Activated effector memory CD4-positive, alpha-beta T cell treated with anti-CD3 and anti-CD28 coated beads, Interleukin-2, amount 50 U/mL, for 16 hours (primary cell): ENCODE measurements around the gene HSPB9.

ENCODE experiments used
- DNase-seq: peaks from one replicate; pipeline ENCODE4 v3.0.0-alpha.2; 2020

The HSPB9 gene

DNA sequence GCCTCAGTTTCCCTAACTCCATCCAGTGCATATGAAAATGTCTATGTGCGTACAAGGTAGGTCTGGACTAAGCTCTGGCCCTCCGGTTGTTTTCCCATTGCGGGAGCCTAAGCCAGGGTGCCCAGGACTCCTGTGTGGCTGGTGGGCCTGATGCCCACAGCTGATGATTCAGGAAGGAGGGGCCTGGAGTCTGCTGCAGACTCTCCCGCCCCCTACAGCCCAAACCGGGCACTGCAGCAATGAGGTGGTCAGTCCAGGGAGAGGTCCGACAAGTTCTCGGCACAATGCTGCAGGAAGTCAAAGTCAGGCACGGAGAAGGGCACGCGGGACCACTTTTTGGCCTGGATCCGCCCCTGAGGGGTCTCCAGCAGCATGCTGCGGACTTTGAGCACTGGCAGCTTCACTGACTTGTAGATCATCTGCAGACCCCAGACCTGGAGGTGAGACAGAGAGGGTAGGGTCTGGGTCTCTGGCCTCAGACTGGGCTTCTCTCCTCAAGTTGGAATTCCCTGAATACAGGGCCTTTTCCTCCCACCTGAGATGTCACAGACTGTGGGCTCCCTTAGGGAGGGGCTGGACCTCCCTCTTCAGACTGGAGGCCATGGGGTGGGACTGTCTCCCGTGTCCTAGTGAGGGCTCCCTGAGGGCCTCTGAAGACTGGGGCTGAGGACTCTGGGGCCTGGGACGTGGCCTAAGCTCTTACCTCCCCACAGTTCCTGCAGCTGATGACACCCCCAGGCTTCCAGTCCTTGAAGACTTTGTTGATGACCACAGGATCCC is 20.9 kb upstream of the HSPB9 start:
- DNase-seq = peak; percentile 87

DNA sequence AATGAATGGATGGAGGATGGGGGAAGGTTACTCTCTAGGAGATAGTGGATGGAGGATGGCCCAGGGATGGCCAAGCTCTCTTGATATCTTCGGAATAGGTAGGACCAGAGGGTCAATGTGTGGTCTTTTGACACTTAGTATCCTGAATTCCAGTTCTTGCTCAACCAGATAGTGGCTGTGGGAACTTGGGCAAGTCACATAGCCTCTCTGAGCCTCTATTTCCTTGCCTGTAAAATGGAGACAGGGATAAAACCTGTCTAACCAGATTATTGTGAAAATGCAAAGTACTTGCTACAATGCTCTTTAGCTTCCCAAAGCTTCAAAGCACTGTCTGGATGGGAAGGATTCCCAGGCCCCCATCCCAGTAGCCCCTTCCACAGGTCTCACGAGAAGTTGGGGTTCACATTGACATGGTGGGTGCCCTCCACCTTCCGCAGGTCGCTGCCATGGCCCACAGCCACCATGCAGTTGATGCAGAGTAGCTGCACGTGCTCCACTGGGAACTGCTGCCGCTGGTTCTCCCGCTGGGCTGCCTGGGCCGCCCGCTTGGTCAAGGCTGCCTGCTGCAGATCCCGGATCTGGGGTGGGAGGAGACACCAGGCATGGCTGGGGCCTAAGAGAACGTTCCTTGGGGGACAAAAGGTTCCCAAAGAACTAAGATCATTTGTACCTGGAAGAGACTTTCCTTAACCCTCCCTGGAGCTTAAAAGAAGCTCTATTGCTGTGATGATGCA is 19.2 kb upstream of the HSPB9 start:
- DNase-seq = no peak

- DNase-seq = no peak
Measured at GRCh38 chr17:42104264-42104663, 18.3 kb upstream of the HSPB9 start.

- DNase-seq = no peak
Measured at GRCh38 chr17:42106009-42106408, 16.6 kb upstream of the HSPB9 start.

GRCh38 chr17:42107124-42107523 is 15.5 kb upstream of the HSPB9 start:
- DNase-seq = no peak

DNA sequence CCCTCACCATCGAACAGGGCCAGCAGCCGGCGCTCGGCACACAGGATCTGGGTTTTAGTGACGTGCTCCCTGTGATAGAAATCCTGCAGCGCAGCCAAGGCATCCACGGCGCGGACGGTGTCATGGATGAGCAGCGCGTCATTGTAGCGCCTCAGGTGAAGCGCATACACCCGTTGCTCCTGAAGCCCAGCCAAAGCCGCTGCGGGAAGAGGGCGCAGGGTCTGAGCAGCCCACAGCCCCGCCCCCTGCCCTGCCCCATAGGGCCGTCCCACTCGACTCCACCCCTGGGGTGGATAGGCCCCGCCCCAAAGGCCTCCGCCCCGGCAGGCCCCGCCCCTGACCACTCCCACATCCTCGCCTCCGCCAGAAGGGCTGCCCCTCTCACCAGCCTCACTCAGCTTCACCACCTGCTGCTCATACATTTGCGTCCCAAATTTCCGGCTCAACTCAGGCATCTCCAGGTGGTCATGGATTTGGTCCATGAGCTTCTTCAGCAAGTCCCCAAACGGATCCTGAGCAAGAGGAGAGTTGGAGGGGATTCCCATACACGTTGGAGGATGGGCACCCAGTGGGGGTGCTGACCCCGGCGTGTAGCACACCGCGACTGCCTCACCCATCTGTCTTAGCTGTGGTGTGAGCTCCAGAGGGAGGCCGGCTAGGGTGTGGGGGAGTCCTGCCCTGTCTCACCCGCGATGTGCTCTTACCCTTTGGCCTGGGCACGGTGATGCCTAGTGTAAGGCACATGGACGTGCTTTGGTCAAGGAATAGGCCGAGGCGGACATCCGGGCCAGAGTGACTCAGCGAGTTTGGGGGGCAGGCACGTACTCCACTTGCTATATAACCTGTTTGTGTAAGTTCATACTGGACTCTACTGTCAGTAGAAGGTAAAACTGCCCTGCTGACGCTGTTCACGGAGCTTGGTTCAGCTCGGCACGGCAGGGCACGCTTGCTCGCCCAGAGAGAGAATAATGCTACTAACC is 14.7 kb upstream of the HSPB9 start:
- DNase-seq = peak; percentile 94

DNA sequence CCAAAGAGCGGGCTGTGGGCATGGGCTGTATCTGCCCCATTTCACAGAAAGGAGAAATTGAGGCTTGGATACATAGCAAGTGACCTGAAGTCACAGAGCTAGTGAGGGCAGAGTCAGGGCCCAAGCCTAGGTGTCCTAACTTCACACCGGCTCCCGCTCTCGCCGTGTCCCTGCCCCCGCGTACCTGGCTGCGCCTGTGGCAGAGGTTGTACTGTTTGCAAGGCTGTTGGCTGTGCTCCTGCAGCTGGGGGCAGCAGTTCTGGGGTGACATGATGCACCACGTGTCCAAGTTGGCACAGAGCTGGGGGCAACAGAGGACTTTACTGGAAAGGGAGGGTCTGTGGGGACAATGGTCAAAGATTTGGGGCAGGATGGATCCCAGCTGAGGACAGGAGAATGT is 13.5 kb upstream of the HSPB9 start:
- no peak for DNase-seq

- DNase-seq = no peak
Measured at GRCh38 chr17:42110301-42111264, 12.0 kb upstream of the HSPB9 start.

DNA sequence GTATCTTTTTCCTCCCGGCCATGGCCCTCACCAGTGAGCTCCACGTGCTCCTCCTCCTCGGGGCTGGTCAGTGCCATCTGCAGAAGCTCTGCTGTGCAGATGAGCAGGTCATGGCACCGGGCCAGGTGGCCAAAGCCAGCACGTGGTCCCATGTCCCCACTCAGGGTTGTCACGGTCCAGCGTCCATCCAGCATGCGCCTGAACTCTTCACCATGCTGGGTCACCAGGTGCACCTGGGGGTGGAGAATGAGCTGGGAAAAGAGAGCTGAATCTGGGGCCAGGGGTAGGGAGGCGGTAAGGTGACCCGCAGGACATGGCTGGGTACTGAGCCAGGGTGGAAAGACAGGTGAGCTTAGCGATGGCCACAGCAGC is 11.4 kb upstream of the HSPB9 start:
- no peak for DNase-seq

DNA sequence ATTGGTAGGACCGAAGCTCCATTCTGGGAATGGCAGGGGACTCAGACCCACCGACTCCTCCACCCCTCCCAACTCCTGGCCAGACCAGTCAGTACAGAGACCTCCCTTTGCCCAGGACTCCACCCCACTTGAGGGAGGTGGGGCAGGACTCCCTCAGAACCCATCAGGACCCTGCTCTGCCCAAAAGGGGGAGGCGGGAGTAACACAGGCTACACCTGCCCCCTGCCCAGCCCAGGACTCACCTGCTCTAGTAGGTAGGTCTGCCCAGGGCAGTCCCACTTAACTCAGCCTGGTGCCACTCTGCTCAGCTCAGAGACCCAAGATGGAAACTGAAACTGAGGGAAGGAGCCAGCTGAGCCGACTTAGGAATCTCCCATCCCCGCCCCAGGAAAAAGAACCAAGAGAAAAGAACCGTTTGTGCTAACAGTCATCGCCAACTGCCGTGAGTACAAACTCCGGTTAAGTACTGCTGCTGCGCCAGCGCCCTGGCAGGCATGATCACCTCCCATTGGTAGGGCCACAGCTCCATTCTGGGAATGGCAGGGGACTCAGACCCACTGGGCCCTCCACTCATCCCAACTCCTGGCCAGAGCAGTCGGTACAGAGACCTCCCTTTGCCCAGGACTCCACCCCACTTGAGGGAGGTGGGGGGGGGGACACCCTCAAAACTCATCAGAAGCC is 10.6 kb upstream of the HSPB9 start:
- DNase-seq = no peak

GRCh38 chr17:42112552-42113176 is 9.9 kb upstream of the HSPB9 start, which contains the start of gene DHX58:
Gene DHX58 (minus strand): TSS chr17:42112714. CDS start chr17:42111892, 822 bp downstream.
- DNase-seq = peak; percentile 91

GRCh38 chr17:42113293-42114069 is 9.1 kb upstream of the HSPB9 start:
- no peak for DNase-seq

- DNase-seq = no peak
Measured at GRCh38 chr17:42114118-42114517, 8.5 kb upstream of the HSPB9 start.

GRCh38 chr17:42116705-42117396 is 5.8 kb upstream of the HSPB9 start:
- DNase-seq = peak; percentile 92

DNA sequence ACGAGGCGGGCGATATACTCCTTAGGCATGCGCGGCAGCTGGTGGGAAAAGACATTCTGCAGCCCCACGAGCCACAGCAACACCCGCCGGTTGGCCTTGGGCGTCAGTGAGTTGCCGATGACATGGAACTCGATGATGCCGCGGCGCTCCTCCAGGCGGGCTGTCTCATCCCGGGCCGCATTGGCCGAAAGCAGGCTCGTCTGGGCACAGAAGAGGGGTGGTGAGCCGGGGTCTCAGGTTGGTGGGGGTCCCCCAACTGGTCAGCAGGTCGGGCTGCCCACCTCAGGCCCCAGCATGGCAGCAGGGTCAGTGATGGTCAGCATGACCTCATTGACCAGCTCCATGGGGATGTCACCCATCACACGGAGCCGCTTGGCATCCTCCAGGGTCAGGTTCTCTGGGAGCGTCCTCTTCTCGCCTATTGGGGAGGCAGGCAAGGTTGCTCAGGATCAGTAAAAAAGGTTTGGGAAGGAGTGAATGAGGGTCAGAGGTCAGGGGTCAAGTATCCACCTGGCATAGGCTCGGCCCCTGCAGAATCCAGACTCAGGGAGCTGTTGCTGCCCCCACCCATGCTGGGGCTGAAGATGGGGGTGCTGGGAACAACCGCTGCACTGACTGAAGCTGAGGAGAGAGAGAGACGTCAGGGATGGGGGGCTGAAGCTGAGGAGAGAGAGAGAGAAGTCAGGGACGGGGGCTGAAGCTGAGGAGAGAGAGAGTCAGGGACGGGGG is 5.0 kb upstream of the HSPB9 start:
- no peak for DNase-seq

- DNase-seq = no peak
Measured at GRCh38 chr17:42118126-42118510, 4.5 kb upstream of the HSPB9 start.

- DNase-seq = peak; percentile 74
Measured at GRCh38 chr17:42118545-42118944, 4.1 kb upstream of the HSPB9 start.

DNA sequence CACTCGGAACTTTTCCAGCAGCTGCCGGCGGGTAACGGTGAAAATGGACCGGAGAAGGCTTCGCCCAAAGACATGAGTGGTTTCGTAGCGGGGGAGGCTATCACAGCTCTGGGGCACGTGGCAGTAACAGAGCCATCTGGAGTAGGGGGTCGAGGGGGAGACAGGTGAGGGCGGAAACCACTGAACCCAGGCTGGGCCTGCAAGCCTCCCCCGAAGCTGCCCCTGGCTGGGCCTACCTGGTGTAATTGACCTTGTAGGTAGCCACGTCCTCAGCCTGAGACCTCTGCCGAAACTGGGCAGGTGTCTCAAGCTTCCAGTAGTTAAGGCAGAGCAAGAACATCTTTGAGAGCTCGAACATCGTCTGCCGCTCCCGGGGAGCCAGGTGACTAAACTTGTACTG is 3.3 kb upstream of the HSPB9 start:
- DNase-seq = no peak
